NK-92 (cell line): ENCODE measurements around the gene ZNF558.
"Not testable (repeated sequence)": the region's sequence is repeated elsewhere in the genome, so short reads cannot be mapped to it uniquely, and the experiment has no call there.

Experiments
- DNase-seq: peaks from one replicate; lab custom pipeline; 2025; ENCODE audit not compliant: unreplicated experiment; lab: John Stamatoyannopoulos, UW

Gene ZNF558

DNA sequence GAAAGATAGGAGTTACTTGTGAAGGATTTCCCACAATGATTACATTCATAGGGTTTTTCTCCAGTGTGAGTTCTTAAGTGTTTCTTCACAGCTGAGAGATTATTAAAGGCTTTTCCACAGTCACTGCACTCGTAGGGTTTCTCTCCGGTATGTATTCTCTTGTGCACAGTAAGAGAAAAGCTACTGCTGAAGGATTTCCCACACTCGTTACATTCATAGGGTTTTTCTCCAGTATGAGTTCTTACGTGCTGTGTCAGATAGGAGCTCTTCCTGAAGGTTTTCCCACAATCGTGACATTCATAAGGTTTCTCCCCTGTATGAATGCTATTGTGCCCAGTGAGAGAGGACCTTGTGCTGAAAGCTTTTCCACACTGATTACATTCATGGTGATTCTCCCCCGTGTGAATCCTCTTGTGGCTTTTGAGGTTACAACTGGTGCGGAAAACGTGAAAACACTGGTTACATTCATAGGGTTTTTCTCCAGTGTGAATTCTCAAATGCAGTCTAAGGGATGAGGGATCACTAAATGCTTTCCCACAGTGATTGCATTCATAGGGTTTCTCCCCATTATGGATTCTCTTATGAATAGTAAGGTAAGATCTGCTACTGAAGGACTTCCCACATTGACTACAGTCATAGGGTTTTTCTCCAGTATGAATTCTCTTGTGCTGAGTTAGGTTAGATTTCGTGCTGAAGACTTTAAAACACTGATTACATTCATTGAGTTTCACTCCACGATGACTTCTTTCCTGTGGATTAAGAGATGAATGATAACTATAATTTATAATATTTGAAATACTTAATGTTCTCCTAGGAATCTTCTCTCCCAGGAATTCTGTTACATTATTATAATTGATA, 20.6 kb downstream of the ZNF558 start:
- no peak for DNase-seq

DNA sequence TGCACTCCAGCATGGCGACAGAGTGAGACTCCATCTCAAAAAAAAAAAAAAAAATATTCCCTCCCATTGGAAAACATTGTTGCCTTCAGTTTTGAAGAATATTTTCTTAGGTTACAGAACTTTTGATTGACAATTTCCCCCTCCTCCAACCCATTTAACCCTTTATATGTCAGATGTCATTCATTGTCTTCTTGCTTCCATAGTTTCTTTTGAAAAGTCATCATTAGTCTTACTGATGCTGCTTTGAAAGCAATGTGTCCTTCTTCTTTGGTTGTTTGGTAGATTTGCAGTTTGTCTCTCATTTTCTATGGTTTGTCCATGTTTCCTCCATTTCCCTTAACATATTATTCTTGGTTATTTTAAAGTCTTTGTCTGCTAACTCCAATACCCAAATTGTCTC, 25.4 kb downstream of the ZNF558 start:
- DNase-seq, result no peak

DNA sequence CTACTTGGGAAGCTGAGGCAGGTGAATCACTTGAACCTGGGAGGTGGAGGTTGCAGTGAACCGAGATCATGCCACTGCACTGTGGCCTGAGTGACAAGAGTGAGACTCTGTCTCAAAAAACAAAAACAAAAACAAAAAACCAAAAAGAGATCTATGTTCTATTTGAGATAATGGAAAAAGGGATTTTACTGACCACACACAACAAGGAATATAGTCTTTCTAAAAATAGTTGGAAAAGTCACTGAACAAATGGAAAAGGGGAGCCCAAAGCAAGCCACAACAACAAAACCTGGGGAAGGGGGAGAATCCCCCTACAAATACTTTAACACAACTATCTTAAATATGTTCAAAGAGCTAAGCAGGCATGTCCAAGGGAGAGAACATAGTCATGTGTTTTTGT, 37.3 kb downstream of the ZNF558 start:
- DNase-seq, result no peak

DNA sequence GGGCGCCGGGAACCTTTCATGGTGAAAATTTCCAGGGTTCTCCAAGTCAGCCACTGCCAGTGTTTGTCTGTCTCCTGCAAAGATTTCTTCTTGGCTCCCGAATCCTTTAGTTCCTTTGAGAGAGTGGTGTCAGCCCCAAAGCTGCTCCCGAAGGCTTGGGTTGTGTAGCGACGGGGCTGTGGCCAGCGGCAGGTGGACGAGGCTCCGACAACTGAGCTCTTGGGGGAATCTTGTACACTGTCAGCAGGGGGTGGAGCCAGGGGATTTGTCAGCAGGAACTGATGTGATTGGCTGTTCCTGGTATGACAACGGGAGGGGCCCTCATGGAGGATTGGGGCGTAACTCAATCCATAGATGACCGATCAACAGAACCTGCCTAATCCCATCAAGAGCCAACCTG, 58.5 kb downstream of the ZNF558 start:
- not testable (repeated sequence) for DNase-seq

DNA sequence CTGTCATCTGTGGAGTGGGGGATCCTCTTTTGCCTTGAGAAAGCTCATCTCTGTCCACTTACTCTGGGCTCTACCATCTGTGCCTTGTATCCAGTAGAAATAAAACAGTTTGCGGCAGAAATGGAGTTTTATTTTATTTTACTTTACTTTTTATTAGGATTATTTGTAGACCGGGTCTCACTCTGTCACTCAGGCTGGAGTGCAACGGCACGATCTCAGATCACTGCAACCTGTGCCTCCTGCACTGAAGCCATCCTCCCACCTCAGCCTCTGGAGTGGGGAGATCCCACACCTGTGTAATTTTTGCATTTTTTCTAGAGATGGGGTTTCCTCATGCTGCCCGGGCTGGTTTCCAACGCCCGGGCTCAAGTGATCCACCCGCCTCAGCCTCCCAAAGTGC, 62.8 kb downstream of the ZNF558 start:
- not testable (repeated sequence) for DNase-seq

DNA sequence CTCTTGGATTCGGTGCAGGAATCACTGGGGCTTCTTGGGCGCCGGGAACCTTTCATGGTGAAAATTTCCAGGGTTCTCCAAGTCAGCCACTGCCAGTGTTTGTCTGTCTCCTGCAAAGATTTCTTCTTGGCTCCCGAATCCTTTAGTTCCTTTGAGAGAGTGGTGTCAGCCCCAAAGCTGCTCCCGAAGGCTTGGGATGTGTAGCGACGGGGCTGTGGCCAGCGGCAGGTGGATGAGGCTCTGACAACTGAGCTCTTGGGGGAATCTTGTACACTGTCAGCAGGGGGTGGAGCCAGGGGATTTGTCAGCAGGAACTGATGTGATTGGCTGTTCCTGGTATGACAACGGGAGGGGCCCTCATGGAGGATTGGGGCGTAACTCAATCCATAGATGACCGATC, 64.8 kb downstream of the ZNF558 start:
- not testable (repeated sequence) for DNase-seq
